OCI-LY3 (cell line): ENCODE data around the gene GAB2.

Experiments
- H2AFZ ChIP-seq: fragments of 200-600, 300-600 bp; shearing (Covaris generic); 2 replicates; pipeline ENCODE4 v1.6.0; 2014; ENCODE audit warnings: antibody characterized with exemption, low read depth, low read length
- H3K27ac ChIP-seq: fragments of 200-600, 300-600 bp; sonication (generic); 2 replicates; pipeline ENCODE4 v1.5.1; 2014; ENCODE audit warnings: mild to moderate bottlenecking, low read length, moderate library complexity, mixed read lengths
- H3K27me3 ChIP-seq: fragments of 200-600, 300-600 bp; sonication (generic); 2 replicates; pipeline ENCODE4 v1.6.1; 2014; ENCODE audit warnings: low read depth, low read length, mixed read lengths
- H3K36me3 ChIP-seq: fragments of 200-600, 300-600 bp; sonication (generic); replicated peaks from 2 replicates; pipeline ENCODE3; 2014; ENCODE audit warnings: low read depth, low read length, mixed read lengths
- H3K4me1 ChIP-seq: fragments of 300-600, 200-600 bp; sonication (generic); 2 replicates; pipeline ENCODE4 v1.6.1; 2014; ENCODE audit warnings: low read length, mixed read lengths
- H3K4me2 ChIP-seq: fragments of 200-600, 300-600 bp; sonication (generic); 2 replicates; pipeline ENCODE4 v1.6.1; 2014; ENCODE audit warnings: low read length, mixed read lengths
- H3K4me3 ChIP-seq: fragments of 300-600, 200-600 bp; sonication (generic); 2 replicates; pipeline ENCODE4 v1.5.1; 2014; ENCODE audit warnings: antibody characterized with exemption, mild to moderate bottlenecking, low read length, moderate library complexity
- H3K79me2 ChIP-seq: fragments of 300-600, 200-600 bp; shearing (Covaris generic); 2 replicates; pipeline ENCODE4 v1.6.1; 2014; ENCODE audit warnings: mild to moderate bottlenecking, low read length, mixed read lengths
- H3K9ac ChIP-seq: fragments of 300-600, 200-600 bp; shearing (Covaris generic); 2 replicates; pipeline ENCODE4 v1.6.0; 2014; ENCODE audit warnings: mild to moderate bottlenecking, low read length, moderate library complexity
- H3K9me3 ChIP-seq: fragments of 200-600, 300-600 bp; shearing (Covaris generic); 2 replicates; pipeline ENCODE4 v1.6.1; 2014; ENCODE audit warnings: low read length, mixed read lengths; ENCODE audit not compliant: insufficient read depth
- H4K20me1 ChIP-seq: fragments of 200-600, 300-600 bp; sonication (generic); 2 replicates; pipeline ENCODE4 v1.6.1; 2016; ENCODE audit warnings: low read length, mixed read lengths; ENCODE audit not compliant: insufficient read depth
- EZH2phosphoT487 ChIP-seq: fragments of 200-600 bp; shearing (Covaris generic); IDR thresholded peaks from 2 replicates; pipeline ENCODE4 v1.6.1; 2018; ENCODE audit warnings: antibody characterized with exemption, mixed run types, low read depth
- TF ChIP-seq, protein P1 (sequence below): fragments of 200-600, 300-600 bp; sonication (generic); IDR thresholded peaks from 2 replicates; pipeline ENCODE4 v1.5.1; 2014; ENCODE audit warnings: antibody characterized with exemption, low read length, low read depth

GAB2 gene

DNA sequence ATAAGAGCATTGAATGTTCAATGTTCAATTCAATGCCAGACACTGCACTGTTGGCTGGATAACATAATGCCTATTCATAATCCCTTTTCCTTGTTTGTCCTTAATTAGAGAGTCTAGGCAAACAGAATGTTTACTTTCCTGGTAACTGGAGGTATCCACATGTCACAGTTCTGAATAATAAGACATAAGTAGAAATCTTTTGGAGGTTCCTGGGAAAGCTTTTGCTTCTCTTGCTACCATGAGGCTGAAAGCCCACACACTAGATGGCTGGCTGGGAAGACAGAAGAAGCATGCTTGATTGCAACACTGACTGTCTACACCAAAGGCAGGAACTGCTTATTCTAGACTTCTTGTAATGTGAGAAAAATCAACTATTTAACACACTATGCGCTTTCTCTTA lies 79.5 kb downstream of the GAB2 start:
- Histone ChIP-seq H3K9ac (no peak overlapping the region), H3K36me3 (no peaks in the 10 kb centered on the region), H3K9me3 (no peaks in the 10 kb centered on the region), H4K20me1 (no peaks in the 10 kb centered on the region), H3K27me3 (no peaks in the 10 kb centered on the region), H3K79me2 (no peaks in the 10 kb centered on the region), H3K4me2 (no peak overlapping the region), H2AFZ (no peak overlapping the region), H3K4me1 (peaks cover 6% of the 10 kb centered on the region; the same call in 1 of the 2 replicates), H3K4me3 (no peak overlapping the region), H3K27ac (no peak overlapping the region)
- TF ChIP-seq, protein P1, sequence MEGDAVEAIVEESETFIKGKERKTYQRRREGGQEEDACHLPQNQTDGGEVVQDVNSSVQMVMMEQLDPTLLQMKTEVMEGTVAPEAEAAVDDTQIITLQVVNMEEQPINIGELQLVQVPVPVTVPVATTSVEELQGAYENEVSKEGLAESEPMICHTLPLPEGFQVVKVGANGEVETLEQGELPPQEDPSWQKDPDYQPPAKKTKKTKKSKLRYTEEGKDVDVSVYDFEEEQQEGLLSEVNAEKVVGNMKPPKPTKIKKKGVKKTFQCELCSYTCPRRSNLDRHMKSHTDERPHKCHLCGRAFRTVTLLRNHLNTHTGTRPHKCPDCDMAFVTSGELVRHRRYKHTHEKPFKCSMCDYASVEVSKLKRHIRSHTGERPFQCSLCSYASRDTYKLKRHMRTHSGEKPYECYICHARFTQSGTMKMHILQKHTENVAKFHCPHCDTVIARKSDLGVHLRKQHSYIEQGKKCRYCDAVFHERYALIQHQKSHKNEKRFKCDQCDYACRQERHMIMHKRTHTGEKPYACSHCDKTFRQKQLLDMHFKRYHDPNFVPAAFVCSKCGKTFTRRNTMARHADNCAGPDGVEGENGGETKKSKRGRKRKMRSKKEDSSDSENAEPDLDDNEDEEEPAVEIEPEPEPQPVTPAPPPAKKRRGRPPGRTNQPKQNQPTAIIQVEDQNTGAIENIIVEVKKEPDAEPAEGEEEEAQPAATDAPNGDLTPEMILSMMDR = no peak
- TF ChIP-seq EZH2phosphoT487 = no peak

DNA sequence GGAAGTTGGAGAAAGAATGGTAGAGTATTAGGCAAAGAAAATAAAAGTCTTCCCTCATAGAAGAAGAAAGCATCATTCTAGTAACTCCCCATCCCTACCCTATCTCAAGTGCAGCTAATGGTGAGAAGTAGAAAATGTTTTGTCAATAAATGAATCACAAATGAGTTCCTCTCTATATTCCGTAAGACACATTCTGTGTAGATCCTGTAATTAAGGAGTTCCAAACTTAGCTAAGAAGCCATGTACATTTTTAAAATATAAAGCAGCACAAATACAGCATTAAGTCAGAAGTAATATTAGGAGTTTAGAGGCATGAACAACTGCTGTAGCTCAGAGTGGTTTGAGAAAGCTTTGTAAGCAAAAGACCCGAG lies 80.1 kb downstream of the GAB2 start:
- H3K36me3 ChIP-seq = no peaks in the 10 kb centered on the region
- no peak overlapping the region for H3K9ac ChIP-seq
- TF ChIP-seq, protein P1 = no peak
- no peaks in the 10 kb centered on the region for H3K9me3 ChIP-seq
- H4K20me1 ChIP-seq = no peaks in the 10 kb centered on the region
- H3K27ac ChIP-seq = no peak overlapping the region
- no peak overlapping the region for H3K4me2 ChIP-seq
- H3K4me1 ChIP-seq = peaks cover 10% of the 10 kb centered on the region
- no peak overlapping the region for H2AFZ ChIP-seq
- no peaks in the 10 kb centered on the region for H3K79me2 ChIP-seq
- no peaks in the 10 kb centered on the region for H3K27me3 ChIP-seq
- H3K4me3 ChIP-seq = no peak overlapping the region

DNA sequence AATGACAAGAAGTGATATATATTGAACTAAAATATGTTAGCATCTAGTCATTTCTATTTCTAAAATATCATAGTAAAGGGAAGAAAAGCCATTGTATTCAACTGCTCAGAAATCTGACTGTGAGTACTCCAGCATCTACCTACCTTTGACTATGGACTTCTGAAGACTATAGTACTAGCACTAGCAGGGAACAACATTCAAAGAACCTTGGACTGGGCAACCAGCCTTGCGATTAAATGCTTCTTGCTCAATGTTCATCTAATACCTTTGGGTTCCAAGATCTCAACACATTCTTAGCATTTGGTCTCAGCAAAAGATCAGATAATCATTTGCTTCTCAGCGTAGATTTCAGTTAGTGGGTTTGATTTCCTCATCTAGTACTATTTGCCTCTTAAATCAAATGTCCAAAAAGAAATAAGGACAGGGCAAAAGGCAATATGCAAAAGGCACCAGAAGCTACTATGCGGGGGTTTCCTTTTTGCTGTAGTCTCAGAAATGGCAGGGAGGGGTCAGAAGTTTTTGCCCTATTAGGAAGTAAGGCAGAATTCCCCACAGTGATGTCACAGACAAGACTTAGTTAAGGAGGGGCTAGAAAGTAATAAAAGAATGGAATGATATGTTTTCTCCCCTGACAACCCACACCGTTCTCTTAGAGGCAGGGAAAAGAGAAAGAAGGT lies 80.6 kb downstream of the GAB2 start:
- Histone ChIP-seq H3K36me3 (no peaks in the 10 kb centered on the region), H2AFZ (no peak overlapping the region), H3K79me2 (no peaks in the 10 kb centered on the region), H3K4me2 (no peak overlapping the region), H3K4me3 (no peak overlapping the region), H3K9ac (no peak overlapping the region), H3K27me3 (no peaks in the 10 kb centered on the region), H3K27ac (no peak overlapping the region), H3K4me1 (peaks cover 16% of the 10 kb centered on the region), H4K20me1 (no peaks in the 10 kb centered on the region), H3K9me3 (no peaks in the 10 kb centered on the region)
- TF ChIP-seq, protein P1 = no peak
- TF ChIP-seq EZH2phosphoT487 = no peak

DNA sequence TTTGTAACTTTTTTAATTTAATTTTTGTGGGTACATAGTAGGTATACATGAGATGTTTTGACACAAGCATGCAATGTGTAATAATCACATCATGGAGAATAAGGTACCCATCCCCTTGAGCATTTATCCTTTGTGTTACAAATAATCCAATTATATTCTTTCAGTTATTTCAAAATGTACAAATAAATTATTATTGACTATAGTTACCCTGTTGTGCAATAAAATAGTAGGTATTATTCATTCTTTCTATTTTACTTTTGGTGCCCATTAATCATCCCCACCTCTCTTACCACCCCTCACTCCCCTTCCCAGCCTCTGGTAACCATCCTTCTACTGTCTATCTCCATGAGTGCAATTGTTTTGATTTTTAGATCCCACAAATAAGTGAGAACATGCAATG lies 83.5 kb downstream of the GAB2 start:
- TF ChIP-seq, protein P1 = no peak
- TF ChIP-seq EZH2phosphoT487 = no peak
- H3K4me2 ChIP-seq = no peak overlapping the region
- H3K27ac ChIP-seq = no peak overlapping the region
- no peaks in the 10 kb centered on the region for H3K9me3 ChIP-seq
- no peaks in the 10 kb centered on the region for H3K36me3 ChIP-seq
- no peak overlapping the region for H3K9ac ChIP-seq
- no peaks in the 10 kb centered on the region for H4K20me1 ChIP-seq
- H3K4me3 ChIP-seq = no peak overlapping the region
- H2AFZ ChIP-seq = no peak overlapping the region
- H3K79me2 ChIP-seq = peaks cover 5% of the 10 kb centered on the region
- peaks cover 30% of the 10 kb centered on the region for H3K4me1 ChIP-seq
- H3K27me3 ChIP-seq = no peaks in the 10 kb centered on the region
